ENCODE results near the gene RALGAPB. TPM values are rescaled to one million over a fixed set of nuclear protein-coding genes. Genes with fewer than 3 reads are reported as not detected.

The RALGAPB gene
- total RNA-seq, 1 experiment from 2014 or later: 30.4 TPM

DNA sequence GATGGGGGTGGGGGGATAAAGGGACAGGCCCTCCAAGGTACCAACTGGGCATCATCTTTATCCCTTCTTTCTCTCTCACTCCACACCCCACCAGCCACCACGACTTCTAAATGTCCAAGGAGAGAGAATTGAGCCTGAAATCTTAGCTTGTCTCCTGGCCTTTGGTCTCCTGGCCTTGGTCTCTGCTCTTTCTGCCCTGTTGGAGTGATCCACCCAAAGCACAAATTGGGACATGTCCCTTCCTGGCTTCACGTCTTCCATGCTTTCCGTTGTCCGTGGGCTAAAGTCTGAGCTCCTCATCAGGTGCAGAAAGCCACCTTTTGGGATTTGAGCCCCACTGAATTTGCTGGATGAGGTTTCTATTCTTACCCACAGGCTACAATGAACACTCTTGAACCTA is 116.7 kb downstream of the RALGAPB start:
- Histone ChIP-seq H3F3A (ENCODE audit: low read length, unreplicated experiment) (no peaks in the 10 kb centered on the region), H3K9me2 (replicated peaks; ENCODE audit: low read length) (no peaks in the 10 kb centered on the region), H3K9me3 (ENCODE audit: low read length) (no peaks in the 10 kb centered on the region), H4K20me1 (ENCODE audit: low read length) (no peaks in the 10 kb centered on the region), H3K36me3 (ENCODE audit: low read depth, low read length) (no peaks in the 10 kb centered on the region), H2AFZ (ENCODE audit: low read length) (no peak overlapping the region), H3K4me3 (ENCODE audit: low read length) (no peak overlapping the region), H3K4me2 (ENCODE audit: low read length) (no peak overlapping the region), H3K27me3 (ENCODE audit: low read length) (no peaks in the 10 kb centered on the region), H3K9ac (ENCODE audit: low read length) (no peak overlapping the region), H3K79me2 (ENCODE audit: low read length) (no peaks in the 10 kb centered on the region), H3K4me1 (ENCODE audit: insufficient read depth, low read length) (no peaks in the 10 kb centered on the region), H3K27ac (ENCODE audit: low read length) (no peak overlapping the region)
- DNase-seq (no peak), ATAC-seq (no peak)
- TF ChIP-seq EZH2phosphoT487 (IDR thresholded peaks at IDR 0.05; ENCODE audit: borderline replicate concordance, low read length): no peak
- TF ChIP-seq, protein P1, sequence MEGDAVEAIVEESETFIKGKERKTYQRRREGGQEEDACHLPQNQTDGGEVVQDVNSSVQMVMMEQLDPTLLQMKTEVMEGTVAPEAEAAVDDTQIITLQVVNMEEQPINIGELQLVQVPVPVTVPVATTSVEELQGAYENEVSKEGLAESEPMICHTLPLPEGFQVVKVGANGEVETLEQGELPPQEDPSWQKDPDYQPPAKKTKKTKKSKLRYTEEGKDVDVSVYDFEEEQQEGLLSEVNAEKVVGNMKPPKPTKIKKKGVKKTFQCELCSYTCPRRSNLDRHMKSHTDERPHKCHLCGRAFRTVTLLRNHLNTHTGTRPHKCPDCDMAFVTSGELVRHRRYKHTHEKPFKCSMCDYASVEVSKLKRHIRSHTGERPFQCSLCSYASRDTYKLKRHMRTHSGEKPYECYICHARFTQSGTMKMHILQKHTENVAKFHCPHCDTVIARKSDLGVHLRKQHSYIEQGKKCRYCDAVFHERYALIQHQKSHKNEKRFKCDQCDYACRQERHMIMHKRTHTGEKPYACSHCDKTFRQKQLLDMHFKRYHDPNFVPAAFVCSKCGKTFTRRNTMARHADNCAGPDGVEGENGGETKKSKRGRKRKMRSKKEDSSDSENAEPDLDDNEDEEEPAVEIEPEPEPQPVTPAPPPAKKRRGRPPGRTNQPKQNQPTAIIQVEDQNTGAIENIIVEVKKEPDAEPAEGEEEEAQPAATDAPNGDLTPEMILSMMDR (conservative IDR thresholded peaks at IDR 0.05; ENCODE audit: low read depth, low read length): no peak
- no TSS peak for BruUV-seq (replicated peaks)
- intact Hi-C loops (cut with micrococcal nuclease): no loop called here
- ChIA-PET CTCF (no interaction called here), POLR2A (ENCODE audit: unreplicated experiment) (no interaction called here)

DNA sequence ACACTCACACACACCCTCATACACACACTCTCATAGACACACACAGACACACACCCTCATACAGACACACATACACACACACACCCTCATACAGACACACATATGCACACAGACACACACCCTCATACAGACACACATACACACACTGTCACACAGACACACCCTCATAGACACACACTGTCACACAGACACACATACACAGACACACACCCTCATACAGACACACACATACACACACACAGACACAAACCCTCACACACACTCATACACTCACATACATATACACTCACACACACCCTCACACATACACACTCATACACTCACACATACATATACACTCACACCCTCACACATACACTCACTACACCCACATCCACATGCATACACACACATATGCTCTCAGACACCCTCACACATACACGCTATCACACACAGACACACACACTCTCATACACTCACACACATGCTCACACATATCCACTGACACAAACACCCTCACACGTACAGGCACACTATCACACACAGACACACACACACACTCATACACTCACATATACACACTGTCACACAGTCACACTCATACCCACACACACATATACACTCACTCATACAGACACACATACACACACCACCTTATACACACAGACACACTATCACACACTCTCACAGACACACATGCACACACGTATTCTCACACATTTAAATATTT is 117.5 kb downstream of the RALGAPB start:
- no peak overlapping the region for H3K9ac ChIP-seq (ENCODE audit: low read length)
- no peaks in the 10 kb centered on the region for H3K4me1 ChIP-seq (ENCODE audit: insufficient read depth, low read length)
- no peak for TF ChIP-seq EZH2phosphoT487 (IDR thresholded peaks at IDR 0.05; ENCODE audit: borderline replicate concordance, low read length)
- TF ChIP-seq, protein P1 (conservative IDR thresholded peaks at IDR 0.05; ENCODE audit: low read depth, low read length): no peak
- TF ChIP-seq EZH2 (IDR thresholded peaks at IDR 0.05; ENCODE audit: low read length, unreplicated experiment): no peak
- H3K27ac ChIP-seq (ENCODE audit: low read length): no peak overlapping the region
- H3F3A ChIP-seq (ENCODE audit: low read length, unreplicated experiment): no peaks in the 10 kb centered on the region
- intact Hi-C loops (cut with micrococcal nuclease): no loop called here
- no peak overlapping the region for H2AFZ ChIP-seq (ENCODE audit: low read length)
- DNase-seq (no peak), ATAC-seq (no peak)
- no peaks in the 10 kb centered on the region for H4K20me1 ChIP-seq (ENCODE audit: low read length)
- no peaks in the 10 kb centered on the region for H3K9me2 ChIP-seq (replicated peaks; ENCODE audit: low read length)
- BruUV-seq (replicated peaks): no TSS peak
- ChIA-PET CTCF (no interaction called here), POLR2A (ENCODE audit: unreplicated experiment) (no interaction called here)
- no peaks in the 10 kb centered on the region for H3K27me3 ChIP-seq (ENCODE audit: low read length)
- H3K9me3 ChIP-seq (ENCODE audit: low read length): no peaks in the 10 kb centered on the region
- H3K4me2 ChIP-seq (ENCODE audit: low read length): no peak overlapping the region
- no peaks in the 10 kb centered on the region for H3K79me2 ChIP-seq (ENCODE audit: low read length)
- H3K4me3 ChIP-seq (ENCODE audit: low read length): no peak overlapping the region
- H3K36me3 ChIP-seq (ENCODE audit: low read depth, low read length): no peaks in the 10 kb centered on the region

DNA sequence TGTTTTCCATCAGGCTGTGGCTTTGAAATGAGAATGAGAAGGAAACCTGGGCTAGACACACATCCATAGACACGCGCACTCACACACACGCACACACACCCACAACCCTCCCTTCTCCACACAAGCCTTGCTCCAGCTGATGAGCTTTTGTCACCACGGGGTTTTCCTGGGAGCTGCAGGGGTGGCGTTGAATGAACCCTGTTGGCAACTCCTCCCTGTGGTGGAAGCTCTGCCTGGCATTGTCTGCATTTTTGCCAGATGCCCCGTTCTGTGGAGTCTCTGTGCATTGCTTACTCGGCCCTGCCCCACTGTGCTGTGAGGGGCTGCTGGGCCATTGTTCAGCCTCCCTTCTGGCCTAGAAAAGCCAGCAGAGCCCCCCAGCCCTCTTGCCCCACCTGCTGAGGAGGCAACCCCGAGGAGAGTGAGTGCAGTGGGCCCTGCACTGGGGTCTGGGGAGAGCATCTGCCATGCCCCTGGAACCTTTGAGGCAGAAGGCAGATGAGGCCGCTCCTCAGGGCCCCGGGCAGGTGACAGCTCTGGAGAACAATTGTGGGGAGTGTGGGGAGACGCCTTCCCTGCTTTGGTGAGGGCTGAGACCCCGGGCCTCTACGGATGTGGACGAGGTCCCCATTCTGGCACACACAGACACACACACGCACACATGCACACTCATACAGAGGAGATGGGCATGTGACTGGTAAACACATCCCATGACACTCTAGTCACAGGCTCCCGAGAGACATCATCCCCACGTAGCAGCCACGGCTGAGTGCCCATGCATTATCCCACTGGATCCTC is 118.2 kb downstream of the RALGAPB start:
- POLR2A ChIA-PET (ENCODE audit: unreplicated experiment): no interaction called here
- H3K4me1 ChIP-seq (ENCODE audit: insufficient read depth, low read length): no peaks in the 10 kb centered on the region
- H2AFZ ChIP-seq (ENCODE audit: low read length): no peak overlapping the region
- no peak overlapping the region for H3K9ac ChIP-seq (ENCODE audit: low read length)
- ATAC-seq: no peak
- DNase-seq: no peak
- no peaks in the 10 kb centered on the region for H4K20me1 ChIP-seq (ENCODE audit: low read length)
- no peaks in the 10 kb centered on the region for H3F3A ChIP-seq (ENCODE audit: low read length, unreplicated experiment)
- no peaks in the 10 kb centered on the region for H3K9me3 ChIP-seq (ENCODE audit: low read length)
- H3K27ac ChIP-seq (ENCODE audit: low read length): no peak overlapping the region
- H3K36me3 ChIP-seq (ENCODE audit: low read depth, low read length): no peaks in the 10 kb centered on the region
- TF ChIP-seq, protein P1 (conservative IDR thresholded peaks at IDR 0.05; ENCODE audit: low read depth, low read length): no peak
- no peak for TF ChIP-seq EZH2phosphoT487 (IDR thresholded peaks at IDR 0.05; ENCODE audit: borderline replicate concordance, low read length)
- no peak for TF ChIP-seq EZH2 (IDR thresholded peaks at IDR 0.05; ENCODE audit: low read length, unreplicated experiment)
- CTCF ChIA-PET: no interaction called here
- no peak overlapping the region for H3K4me2 ChIP-seq (ENCODE audit: low read length)
- H3K9me2 ChIP-seq (replicated peaks; ENCODE audit: low read length): no peaks in the 10 kb centered on the region
- H3K4me3 ChIP-seq (ENCODE audit: low read length): no peak overlapping the region
- no TSS peak for BruUV-seq (replicated peaks)
- no peaks in the 10 kb centered on the region for H3K27me3 ChIP-seq (ENCODE audit: low read length)
- H3K79me2 ChIP-seq (ENCODE audit: low read length): no peaks in the 10 kb centered on the region
- intact Hi-C loops (cut with micrococcal nuclease): no loop called here
